Measurements from ENCODE around the gene MAD2L1BP. TPM values are rescaled to one million over a fixed set of nuclear protein-coding genes. Genes with fewer than 3 reads are reported as not detected.

The MAD2L1BP gene
- total RNA-seq, 2 experiments from 2014 or later, result 29.0 to 31.7 TPM

- H3K36me3 Mint-ChIP-seq (ENCODE audit: low read depth), result peaks cover 35% of the 10 kb centered on the region
- H3K27me3 Mint-ChIP-seq, result no peaks in the 10 kb centered on the region
- H3K9me3 Mint-ChIP-seq, result no peaks in the 10 kb centered on the region
- ATAC-seq (no peak), DNase-seq (no peak)
- H3K4me1 Mint-ChIP-seq (ENCODE audit: low read depth), result no peaks in the 10 kb centered on the region
- no peak overlapping the region for H3K27ac Mint-ChIP-seq
- POLR2A ChIA-PET, result interaction anchor here (1.2 to 2.1 kb wide), 2 partner anchors 9 to 104 kb away, joined by 3 to 10 read pairs; partner anchors contain the start of genes GTPBP2, POLR1C and YIPF3
- H3K4me3 Mint-ChIP-seq, result no peak overlapping the region
- intact Hi-C loops (cut with micrococcal nuclease), result no loop called here
- CTCF ChIA-PET, result interaction anchor here (4.6 kb wide), 1 partner anchor 13 kb away, joined by 33 read pairs; no protein-coding TSS in a partner anchor
- TF ChIP-seq CTCF (IDR thresholded peaks at IDR 0.05), result no peak
Observed at GRCh38 chr6:43621078-43621835, 14.4 kb upstream of the MAD2L1BP start.

DNA sequence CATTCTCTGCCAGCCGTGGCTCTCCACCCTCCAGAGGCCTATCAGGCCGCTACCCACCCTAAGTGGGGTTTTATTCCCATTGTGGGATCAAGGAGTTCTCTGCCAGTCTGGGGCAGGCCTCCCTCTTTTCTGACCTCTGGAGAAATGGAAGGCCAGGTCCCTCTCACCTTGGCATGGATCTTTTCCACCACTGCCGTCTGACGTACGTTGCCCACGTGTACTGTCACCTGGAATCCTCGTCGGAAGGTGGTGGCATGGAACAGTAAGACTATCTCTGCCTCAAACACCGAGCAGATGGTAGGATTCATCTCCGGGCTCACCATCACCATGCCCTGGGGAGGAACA, 13.8 kb upstream of the MAD2L1BP start:
- Mint-ChIP-seq H3K27me3 (no peaks in the 10 kb centered on the region), H3K4me1 (ENCODE audit: low read depth) (peaks cover 2% of the 10 kb centered on the region), H3K9me3 (no peaks in the 10 kb centered on the region), H3K4me3 (no peak overlapping the region), H3K27ac (no peak overlapping the region), H3K36me3 (ENCODE audit: low read depth) (peaks cover 36% of the 10 kb centered on the region)
- POLR2A ChIA-PET, result interaction anchor here (1.2 kb wide), 1 partner anchor 105 kb away, joined by 3 read pairs; the partner anchor contains the start of genes POLR1C and YIPF3
- intact Hi-C loops (cut with micrococcal nuclease), result no loop called here
- CTCF ChIA-PET, result interaction anchor here (1.6 kb wide), 1 partner anchor 14 kb away, joined by 5 read pairs; no protein-coding TSS in a partner anchor
- ATAC-seq (no peak), DNase-seq (no peak)
- no peak for TF ChIP-seq CTCF (IDR thresholded peaks at IDR 0.05)

GRCh38 chr6:43622541-43622940, 13.1 kb upstream of the MAD2L1BP start:
- CTCF ChIA-PET, result interaction anchor here (1.6 kb wide), 1 partner anchor 14 kb away, joined by 5 read pairs; no protein-coding TSS in a partner anchor
- intact Hi-C loops (cut with micrococcal nuclease), result no loop called here
- peaks cover 9% of the 10 kb centered on the region for H3K4me1 Mint-ChIP-seq (ENCODE audit: low read depth)
- ATAC-seq, result no peak
- no peaks in the 10 kb centered on the region for H3K27me3 Mint-ChIP-seq
- no peak for TF ChIP-seq CTCF (IDR thresholded peaks at IDR 0.05)
- no peak overlapping the region for H3K27ac Mint-ChIP-seq
- H3K36me3 Mint-ChIP-seq (ENCODE audit: low read depth), result peaks cover 40% of the 10 kb centered on the region
- DNase-seq, result no peak
- no peak overlapping the region for H3K4me3 Mint-ChIP-seq
- H3K9me3 Mint-ChIP-seq, result no peaks in the 10 kb centered on the region
- POLR2A ChIA-PET, result interaction anchor here (1.2 kb wide), 1 partner anchor 106 kb away, joined by 3 read pairs; the partner anchor contains the start of genes POLR1C and YIPF3

GRCh38 chr6:43623880-43624785, 11.5 kb upstream of the MAD2L1BP start:
- peak overlapping the region; percentile 35 for H3K27ac Mint-ChIP-seq
- ChIA-PET POLR2A (interaction anchor here (1.2 to 1.6 kb wide), 2 partner anchors 10 to 16 kb away, joined by 3 to 5 read pairs; no protein-coding TSS in a partner anchor), CTCF (no interaction called here)
- TF ChIP-seq CTCF (IDR thresholded peaks at IDR 0.05), result no peak
- no peaks in the 10 kb centered on the region for H3K9me3 Mint-ChIP-seq
- H3K4me1 Mint-ChIP-seq (ENCODE audit: low read depth), result peaks cover 18% of the 10 kb centered on the region
- H3K36me3 Mint-ChIP-seq (ENCODE audit: low read depth), result peaks cover 45% of the 10 kb centered on the region
- no peak overlapping the region for H3K4me3 Mint-ChIP-seq
- DNase-seq (no peak), ATAC-seq (no peak)
- intact Hi-C loops (cut with micrococcal nuclease), result no loop called here
- no peaks in the 10 kb centered on the region for H3K27me3 Mint-ChIP-seq
